HS-5 (cell line): Measurements from ENCODE around the gene RPS10.
"Not testable (repeated sequence)": the region's sequence is repeated elsewhere in the genome, so short reads cannot be mapped to it uniquely, and the experiment has no call there.

Source experiments
- DNase-seq: peaks from one replicate; pipeline ENCODE4 v3.0.0-alpha.2; 2012; ENCODE audit warnings: low read depth

Gene RPS10

DNA sequence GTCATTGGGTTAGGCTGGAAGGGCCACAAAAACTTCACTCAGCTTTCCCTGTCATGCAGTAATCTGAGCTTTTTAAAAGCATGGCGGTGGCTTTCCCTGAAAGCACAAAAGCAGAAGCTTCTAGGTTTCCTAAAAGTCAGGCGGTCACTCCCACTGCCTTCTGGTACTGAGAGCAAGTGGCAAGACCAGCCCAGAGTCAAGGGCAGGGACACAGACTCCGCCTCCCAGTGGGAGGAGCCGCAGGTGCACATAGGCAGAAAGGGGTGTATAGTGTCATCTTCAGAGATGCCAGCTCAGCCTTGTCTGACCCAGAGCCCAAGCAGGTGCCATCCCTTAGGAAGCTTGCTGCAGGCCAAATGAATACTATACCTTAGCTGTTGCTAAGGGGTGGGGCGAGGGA is 22.0 kb upstream of the RPS10 start:
- no peak for DNase-seq

- no peak for DNase-seq
Measured at GRCh38 chr6:34447386-34447785, 21.5 kb upstream of the RPS10 start.

DNA sequence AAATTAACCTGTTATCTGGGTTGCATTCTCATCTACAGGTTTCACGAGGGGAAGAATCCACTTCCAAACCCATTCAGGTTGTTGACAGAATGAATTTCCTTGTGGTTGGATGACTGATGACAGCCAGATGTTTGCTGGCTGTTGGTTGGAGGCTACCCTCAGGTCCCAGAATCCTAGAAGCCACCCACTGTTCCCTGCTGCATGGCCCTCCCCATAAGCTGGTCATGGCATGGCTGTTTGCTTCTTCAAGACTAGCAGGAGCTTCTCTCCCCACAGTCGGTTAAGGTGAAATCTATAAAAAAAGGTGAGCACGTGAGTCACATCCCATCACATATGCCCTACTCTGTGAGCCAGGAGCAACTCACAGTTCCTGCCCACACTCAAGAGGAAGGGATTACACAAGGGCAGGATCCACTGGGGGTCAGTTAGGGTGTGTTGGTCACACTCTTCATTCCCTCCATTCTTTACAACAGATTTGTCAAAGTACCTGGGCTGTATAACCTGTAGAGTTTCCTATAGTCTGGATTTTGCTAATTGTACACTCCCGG is 19.5 kb upstream of the RPS10 start:
- no peak for DNase-seq

- DNase-seq, result no peak
Measured at GRCh38 chr6:34441526-34441925, 15.7 kb upstream of the RPS10 start.

DNA sequence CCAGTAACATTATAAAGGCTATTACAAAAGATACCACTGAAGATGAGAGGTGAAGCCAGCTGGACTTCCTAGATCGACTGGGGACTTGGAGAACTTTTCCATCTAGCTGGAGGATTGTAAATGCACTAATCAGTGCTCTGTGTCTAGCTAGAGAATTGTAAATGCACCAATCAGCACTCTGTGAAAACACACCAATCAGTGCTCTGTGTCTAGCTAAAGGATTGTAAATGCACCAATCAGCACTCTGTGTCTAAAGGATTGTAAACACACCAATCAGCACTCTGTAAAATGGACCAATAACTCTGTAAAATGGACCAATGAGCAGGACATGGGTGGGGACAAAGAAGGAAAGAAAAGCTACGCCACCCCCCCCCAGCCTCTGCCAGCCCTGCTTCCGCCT is 13.6 kb upstream of the RPS10 start:
- DNase-seq, result no peak

GRCh38 chr6:34438705-34439104 is 12.8 kb upstream of the RPS10 start:
- DNase-seq, result no peak

GRCh38 chr6:34437644-34437970 is 11.7 kb upstream of the RPS10 start:
- no peak for DNase-seq

DNA sequence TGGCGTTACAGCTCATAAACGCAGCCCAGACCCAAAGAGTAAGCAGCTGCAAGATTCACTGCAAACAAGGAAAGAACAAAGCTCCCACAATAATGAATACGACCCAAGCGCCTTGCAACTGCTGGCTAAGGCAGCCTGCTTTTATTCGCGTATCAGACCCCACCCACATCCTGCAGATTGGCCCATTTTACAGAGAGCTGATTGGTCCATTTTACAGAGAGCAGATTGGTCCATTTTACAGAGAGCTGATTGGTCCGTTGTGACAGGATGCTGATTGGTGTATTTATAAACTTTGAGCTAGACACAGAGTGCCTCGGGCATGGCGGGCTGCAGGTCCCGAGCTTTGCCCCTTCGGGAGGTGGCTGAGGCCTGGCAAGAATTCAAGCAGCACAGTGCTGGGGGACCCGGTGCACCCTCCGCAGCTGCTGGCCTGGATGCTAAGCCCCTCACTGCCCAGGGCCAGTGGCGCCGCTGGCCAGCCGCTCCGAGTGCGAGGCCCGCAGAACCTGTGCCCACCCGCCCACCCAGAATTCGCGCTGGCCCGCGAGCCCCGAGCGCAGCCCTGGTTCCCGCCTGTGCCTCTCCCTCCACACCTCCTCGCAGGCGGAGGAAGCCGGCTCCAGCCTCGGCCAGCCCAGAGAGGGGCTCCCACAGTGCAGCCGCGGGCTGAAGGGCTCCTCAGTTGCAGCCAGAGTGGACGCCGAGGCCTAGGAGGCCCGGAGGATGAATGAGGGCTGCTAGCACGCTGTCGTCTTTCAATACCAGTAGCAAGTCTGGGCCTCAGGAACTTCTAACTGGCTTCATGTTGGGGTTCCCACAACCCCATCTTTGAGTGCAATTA is 11.2 kb upstream of the RPS10 start:
- DNase-seq, result no peak

DNA sequence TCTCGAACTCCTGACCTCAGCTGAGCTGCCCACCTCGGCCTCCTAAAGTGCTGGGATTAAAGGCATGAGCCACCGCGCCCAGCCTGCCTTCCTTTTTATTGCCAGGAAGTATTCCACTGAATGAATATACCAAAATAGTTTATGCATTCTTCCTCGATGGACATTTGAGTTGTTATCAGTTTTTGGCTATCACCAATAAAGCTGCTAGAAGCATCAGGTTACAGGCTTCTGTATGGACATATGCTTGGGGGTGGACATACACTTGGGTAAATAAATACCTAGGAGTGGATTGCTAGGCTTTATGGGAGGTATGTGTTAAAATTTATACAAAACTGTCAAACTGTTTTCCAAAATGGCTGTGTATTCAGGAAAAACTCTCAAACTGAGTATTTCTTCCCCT is 10.0 kb upstream of the RPS10 start:
- DNase-seq, result no peak

DNA sequence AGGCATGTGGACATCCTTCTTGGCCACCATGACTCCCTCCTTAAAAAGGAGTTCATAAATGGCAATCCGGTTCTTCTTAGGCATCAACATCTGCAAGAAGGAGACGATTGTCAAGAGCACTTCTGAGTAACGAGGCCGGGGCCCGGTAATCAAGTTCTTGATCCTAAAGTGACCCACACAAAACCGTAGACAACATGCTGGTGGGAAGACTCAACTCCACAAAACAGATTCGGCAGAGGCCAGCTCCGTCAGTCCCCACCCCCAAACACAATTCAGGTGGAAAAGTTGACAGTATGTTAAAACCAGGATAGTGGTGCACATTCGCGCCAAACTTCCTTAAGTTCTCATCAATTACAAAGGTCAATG is 754 bp downstream of the RPS10 start:
- DNase-seq, result no peak

DNA sequence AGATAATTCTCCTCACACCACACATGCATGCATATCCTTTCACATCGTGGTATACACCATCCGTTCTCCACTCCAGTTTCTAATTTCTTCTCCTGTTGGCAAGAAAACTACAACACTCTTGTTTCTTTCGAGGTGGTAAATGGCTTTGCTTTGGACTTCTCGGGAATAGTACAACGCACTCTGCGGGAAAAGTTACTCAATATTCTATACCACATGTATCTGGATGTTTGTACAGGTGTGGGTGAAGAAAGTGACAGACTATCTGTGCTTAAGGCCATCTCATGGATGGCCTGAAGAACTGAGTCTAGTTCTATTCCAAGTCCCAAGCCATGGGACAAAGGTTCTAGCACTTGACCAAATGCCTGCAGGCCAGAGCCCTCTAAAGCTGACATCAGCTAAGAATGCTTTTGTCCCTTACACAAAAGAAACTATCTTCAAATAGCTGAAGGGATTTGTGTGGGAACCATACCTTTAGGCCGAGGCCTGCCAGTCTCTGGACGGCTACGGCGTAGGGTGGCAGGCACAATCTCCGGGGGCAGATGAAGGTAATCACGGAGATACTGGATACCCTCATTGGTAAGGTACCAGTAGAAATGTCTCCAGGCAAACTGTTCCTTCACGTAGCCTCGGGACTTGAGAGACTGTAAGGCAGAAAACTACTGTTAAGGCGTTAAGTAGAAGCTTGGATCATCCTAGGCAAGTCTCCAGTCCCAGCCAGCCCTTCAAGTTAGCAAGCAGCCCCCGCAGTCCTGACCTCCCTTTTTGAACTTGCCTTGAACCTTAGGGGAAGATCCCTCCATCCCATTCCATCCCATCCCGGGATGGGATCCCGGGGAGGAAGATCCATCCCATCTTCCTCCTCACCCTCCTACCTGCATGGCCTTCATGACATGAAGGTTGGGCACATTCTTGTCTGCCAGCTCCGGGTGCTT is 1.4 kb downstream of the RPS10 start:
- no peak for DNase-seq

GRCh38 chr6:34423254-34423653 is 2.6 kb downstream of the RPS10 start:
- DNase-seq, result no peak

GRCh38 chr6:34418367-34418766 is 7.5 kb downstream of the RPS10 start:
- no peak for DNase-seq

GRCh38 chr6:34416877-34417371 is 8.9 kb downstream of the RPS10 start:
- DNase-seq, result no peak

DNA sequence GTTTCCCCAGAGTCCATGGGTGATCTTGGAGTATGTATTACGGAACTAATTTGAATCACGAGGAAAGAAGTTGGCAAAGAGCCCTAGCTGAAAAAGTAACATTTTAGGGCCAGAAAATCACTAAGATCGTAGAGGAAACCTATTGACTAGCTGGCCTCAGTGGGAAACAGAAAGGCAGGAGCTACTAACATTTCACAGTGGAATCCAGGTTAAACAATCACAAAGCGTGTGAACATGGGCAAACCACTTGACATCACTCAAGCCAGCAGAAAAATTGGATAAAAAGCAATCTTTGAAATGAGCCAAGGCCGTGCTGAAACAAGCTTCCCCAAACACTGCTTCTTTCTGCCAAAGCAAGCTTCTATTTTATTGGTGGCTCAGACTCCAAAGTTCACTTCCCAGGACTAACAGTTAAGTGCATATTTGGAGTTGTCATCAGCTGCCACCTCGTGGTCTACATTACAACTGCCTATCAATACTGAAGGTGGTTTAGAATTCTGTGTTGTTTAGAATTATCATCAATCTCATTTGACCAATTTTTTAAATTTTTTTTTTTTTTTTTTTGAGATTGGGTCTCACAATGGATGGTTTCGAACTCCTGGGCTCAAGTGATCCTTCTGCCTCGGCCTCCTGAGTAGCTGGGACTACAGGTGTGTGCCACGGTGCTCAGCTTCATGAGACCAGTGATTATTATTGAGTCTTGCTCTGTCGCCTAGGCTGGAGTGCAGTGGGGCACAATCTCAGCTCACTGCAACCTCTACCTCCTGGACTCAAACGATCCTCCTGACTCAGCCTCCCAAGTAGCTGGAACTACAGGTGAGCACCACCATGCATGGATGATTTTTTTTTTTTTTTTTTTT is 10.6 kb downstream of the RPS10 start:
- DNase-seq, result no peak

GRCh38 chr6:34412643-34413214 is 13.1 kb downstream of the RPS10 start:
- DNase-seq, result no peak

GRCh38 chr6:34412016-34412415 is 13.9 kb downstream of the RPS10 start:
- DNase-seq, result no peak

DNA sequence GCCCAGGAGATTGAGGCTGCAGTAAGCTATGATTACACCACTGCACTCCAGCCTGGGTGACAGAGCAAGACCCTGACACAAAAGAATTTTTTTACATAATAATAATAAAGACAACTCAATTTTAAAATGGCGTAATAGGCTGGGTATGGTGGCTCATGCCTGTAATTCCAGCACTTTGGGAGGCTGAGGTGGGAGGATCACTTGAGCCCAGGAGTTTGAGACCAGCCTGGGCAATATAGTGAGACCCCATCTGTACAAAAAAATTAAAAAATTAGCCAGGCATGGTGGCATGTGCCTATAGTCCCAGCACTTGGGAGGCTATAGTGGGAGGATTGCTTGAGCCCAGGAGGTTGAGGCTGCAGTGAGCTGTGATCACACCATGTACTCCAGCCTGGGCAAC is 18.0 kb downstream of the RPS10 start:
- DNase-seq, result not testable (repeated sequence)

DNA sequence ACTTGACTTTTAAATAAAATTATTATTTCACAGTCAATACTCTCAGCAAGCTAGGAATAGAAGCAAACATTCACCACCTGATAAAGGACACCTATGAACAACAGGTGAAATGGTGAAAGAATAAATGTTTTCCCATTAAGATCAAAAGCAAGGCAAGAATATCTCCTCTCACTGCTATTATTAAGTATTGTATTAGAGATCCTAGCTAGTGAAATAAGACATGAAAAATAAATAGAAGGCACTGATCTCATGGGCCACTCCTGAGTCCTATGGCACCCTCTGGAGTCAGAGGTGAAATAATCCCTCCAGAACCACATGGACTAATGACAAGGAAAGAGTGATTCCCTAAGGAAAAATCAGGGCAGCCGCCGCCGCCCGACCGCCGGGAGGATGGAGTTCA is 29.4 kb downstream of the RPS10 start:
- no peak for DNase-seq

DNA sequence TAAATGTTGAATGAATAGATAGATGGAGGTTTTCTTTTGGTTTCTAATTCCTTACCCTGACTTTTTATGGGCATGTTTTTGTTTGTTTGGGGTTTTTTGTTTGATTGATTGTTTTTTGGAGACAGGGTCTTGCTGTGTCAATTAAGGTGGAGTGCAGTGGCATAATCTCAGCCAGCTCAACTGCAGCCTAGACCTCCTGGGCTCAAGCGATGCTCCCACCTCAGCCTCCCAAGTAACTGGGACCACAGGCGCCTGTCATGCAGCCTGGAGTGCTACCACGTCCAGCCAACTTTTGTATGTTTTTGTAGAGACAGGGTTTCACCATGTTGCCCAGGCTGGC is 31.9 kb downstream of the RPS10 start:
- no peak for DNase-seq

GRCh38 chr6:34393191-34393965 is 32.5 kb downstream of the RPS10 start:
- no peak for DNase-seq
